Mesendoderm (in vitro differentiated cells): ENCODE data around the gene HELZ2. TPM values are rescaled to one million over a fixed set of nuclear protein-coding genes. Genes with fewer than 3 reads are reported as not detected.

Experiments
- DNase-seq: peaks from one replicate; pipeline ENCODE4 v3.0.0; 2013
- H2AK5ac ChIP-seq: 2 replicates; pipeline ENCODE4 v1.6.1; 2013; ENCODE audit warnings: low read length, inconsistent platforms
- H2BK120ac ChIP-seq: 2 replicates; pipeline ENCODE4 v1.6.1; 2013; ENCODE audit warnings: low read depth, mild to moderate bottlenecking, low read length, moderate library complexity, mixed read lengths
- H2BK15ac ChIP-seq: replicated peaks from 2 replicates; pipeline ENCODE4 v1.6.1; 2013; ENCODE audit warnings: low read depth, mild to moderate bottlenecking, moderate library complexity
- H2BK5ac ChIP-seq: 2 replicates; pipeline ENCODE4 v1.6.1; 2013; ENCODE audit warnings: low read length, inconsistent platforms
- H3K18ac ChIP-seq: 2 replicates; pipeline ENCODE4 v1.6.1; 2013; ENCODE audit warnings: mild to moderate bottlenecking, low read length, mixed read lengths
- H3K23ac ChIP-seq: one replicate; pipeline ENCODE4 v1.6.1; 2013; ENCODE audit warnings: low read length
- H3K27ac ChIP-seq: 2 replicates; pipeline ENCODE4 v1.5.1; 2013; ENCODE audit warnings: low read depth, mild to moderate bottlenecking, inconsistent platforms, low read length, moderate library complexity
- H3K27me3 ChIP-seq: 2 replicates; pipeline ENCODE4 v1.6.1; 2013; ENCODE audit warnings: low read length, control low read depth, mild to moderate bottlenecking, inconsistent platforms; ENCODE audit not compliant: insufficient read depth, poor library complexity
- H3K36me3 ChIP-seq: 2 replicates; pipeline ENCODE4 v1.6.1; 2013; ENCODE audit warnings: low read length, inconsistent platforms; ENCODE audit not compliant: control insufficient read depth, insufficient read depth
- H3K4ac ChIP-seq: one replicate; pipeline ENCODE4 v1.6.1; 2013; ENCODE audit warnings: low read depth, mild to moderate bottlenecking, low read length, moderate library complexity
- H3K4me1 ChIP-seq: 2 replicates; pipeline ENCODE4 v1.6.1; 2013; ENCODE audit warnings: low read depth, low read length, inconsistent platforms; ENCODE audit not compliant: control insufficient read depth
- H3K4me2 ChIP-seq: 2 replicates; pipeline ENCODE4 v1.6.1; 2013; ENCODE audit warnings: low read length
- H3K4me3 ChIP-seq: 2 replicates; pipeline ENCODE4 v1.5.1; 2013; ENCODE audit warnings: mild to moderate bottlenecking, low read length
- H3K56ac ChIP-seq: one replicate; pipeline ENCODE4 v1.6.1; 2013; ENCODE audit warnings: low read length
- H3K79me1 ChIP-seq: 2 replicates; pipeline ENCODE4 v1.6.1; 2013; ENCODE audit warnings: low read length, inconsistent platforms
- H3K79me2 ChIP-seq: 2 replicates; pipeline ENCODE4 v1.6.1; 2013; ENCODE audit warnings: mild to moderate bottlenecking, low read length; ENCODE audit not compliant: control insufficient read depth, insufficient read depth
- H3K9ac ChIP-seq: 2 replicates; pipeline ENCODE4 v1.6.1; 2013; ENCODE audit warnings: low read length, inconsistent platforms
- H4K5ac ChIP-seq: one replicate; pipeline ENCODE4 v1.6.1; 2013; ENCODE audit warnings: low read length
- H4K8ac ChIP-seq: one replicate; pipeline ENCODE4 v1.6.1; 2013; ENCODE audit warnings: low read depth, mild to moderate bottlenecking, control low read depth, low read length, moderate library complexity
- WGBS: extraction: QIAGEN DNeasy Blood & Tissue Kit; methylation state at CpG from one replicate; pipeline ENCODE4 v1.1.7; 2013; ENCODE audit warnings: low lambda C conversion rate, missing lambda C conversion rate; ENCODE audit not compliant: insufficient coverage; ENCODE audit errors: extremely low coverage; 5-methylcytosine and 5-hydroxymethylcytosine counted together
- polyA plus RNA-seq, 2 experiments: library from polyadenylated mRNA; stranded (reverse); fragments of 200-250 nt; gene quantifications; one replicate each; pipeline ENCODE4 v1.2.3, GENCODE V29; 2013

HELZ2 gene, protein sequence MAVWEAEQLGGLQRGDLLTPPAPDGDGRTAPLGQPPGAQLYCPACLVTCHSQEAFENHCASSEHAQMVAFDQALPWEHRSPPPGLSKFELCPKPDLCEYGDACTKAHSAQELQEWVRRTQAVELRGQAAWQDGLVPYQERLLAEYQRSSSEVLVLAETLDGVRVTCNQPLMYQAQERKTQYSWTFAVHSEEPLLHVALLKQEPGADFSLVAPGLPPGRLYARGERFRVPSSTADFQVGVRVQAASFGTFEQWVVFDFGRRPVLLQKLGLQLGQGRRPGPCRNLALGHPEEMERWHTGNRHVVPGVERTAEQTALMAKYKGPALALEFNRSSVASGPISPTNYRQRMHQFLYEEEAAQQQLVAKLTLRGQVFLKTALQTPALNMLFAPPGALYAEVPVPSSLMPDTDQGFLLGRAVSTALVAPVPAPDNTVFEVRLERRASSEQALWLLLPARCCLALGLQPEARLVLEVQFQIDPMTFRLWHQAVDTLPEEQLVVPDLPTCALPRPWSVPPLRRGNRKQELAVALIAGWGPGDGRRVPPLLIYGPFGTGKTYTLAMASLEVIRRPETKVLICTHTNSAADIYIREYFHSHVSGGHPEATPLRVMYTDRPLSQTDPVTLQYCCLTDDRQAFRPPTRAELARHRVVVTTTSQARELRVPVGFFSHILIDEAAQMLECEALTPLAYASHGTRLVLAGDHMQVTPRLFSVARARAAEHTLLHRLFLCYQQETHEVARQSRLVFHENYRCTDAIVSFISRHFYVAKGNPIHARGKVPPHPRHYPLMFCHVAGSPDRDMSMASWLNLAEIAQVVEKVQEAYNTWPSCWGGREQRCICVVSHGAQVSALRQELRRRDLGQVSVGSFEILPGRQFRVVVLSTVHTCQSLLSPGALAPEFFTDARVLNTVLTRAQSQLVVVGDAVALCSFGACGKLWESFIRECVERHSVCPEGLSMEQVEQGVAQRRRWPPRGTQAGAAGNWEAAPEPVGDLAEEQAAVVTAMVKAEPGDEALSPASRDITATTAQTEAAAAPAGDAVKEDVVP (N-terminal part only)
- polyA plus RNA-seq (2013, experiment 1 of 2) = 2.6 TPM
- 2.2 TPM for polyA plus RNA-seq (2013, experiment 2 of 2)

DNA sequence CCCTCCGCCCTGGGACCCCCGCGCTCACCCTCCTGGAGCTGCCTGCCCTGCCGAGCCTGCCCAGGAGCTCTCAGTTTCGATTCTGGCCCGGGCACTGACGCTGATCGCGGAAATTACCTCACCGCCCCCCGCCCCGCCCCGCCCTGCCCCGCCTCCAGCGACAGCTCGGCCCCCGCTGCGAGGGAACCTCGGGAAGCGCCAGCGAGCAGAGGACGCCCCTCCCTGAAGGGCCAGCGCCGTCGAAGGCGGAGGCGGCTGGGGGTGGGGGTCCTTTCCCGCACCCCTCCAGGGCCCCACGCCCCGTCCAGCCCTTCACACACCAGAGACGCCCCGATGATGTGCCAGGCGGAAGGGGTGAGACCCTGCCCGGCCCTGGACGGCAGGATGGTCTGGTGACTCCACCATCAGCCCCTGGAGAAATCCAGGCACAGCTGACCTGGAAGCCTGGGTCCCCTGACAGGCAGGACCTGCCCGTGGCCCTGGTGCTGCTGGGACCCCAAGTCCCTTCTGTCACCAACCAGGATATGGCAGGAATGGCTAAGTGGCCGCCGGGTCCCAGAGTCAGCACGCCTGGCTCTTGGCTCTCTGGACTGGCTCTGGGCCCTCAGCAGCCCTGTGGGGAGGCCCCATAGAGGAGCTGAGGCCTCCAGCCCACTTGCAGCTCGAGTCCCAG lies at the start of gene HELZ2:
Gene HELZ2, minus strand, starts transcription at position 84 of the 673 bp plus-strand sequence. CDS start 1,854 bp downstream, outside the sequence.
- Histone ChIP-seq H4K5ac (no peak within 1 kb of the TSS), H3K18ac (peak within 1 kb of the TSS; percentile 25), H3K36me3 (no peaks in the 10 kb centered on the region), H3K27me3 (no peaks in the 10 kb centered on the region), H4K8ac (no peak within 1 kb of the TSS), H3K23ac (no peak within 1 kb of the TSS), H3K4me3 (peak within 1 kb of the TSS; percentile 54), H3K79me2 (no peaks in the 10 kb centered on the region), H2BK15ac (no peak within 1 kb of the TSS), H3K4me2 (peak within 1 kb of the TSS; percentile 91), H3K56ac (peak within 1 kb of the TSS; percentile 90), H3K9ac (peak within 1 kb of the TSS; percentile 85), H3K4me1 (no peaks in the 10 kb centered on the region), H3K4ac (peak within 1 kb of the TSS; percentile 60), H2BK5ac (peak within 1 kb of the TSS; percentile 59), H3K79me1 (no peaks in the 10 kb centered on the region), H2BK120ac (no peak within 1 kb of the TSS), H3K27ac (no peak within 1 kb of the TSS), H2AK5ac (no peak within 1 kb of the TSS)
- WGBS = no CpG with 5 or more reads among the region's 40 CpGs
- DNase-seq = peak; percentile 67

DNA sequence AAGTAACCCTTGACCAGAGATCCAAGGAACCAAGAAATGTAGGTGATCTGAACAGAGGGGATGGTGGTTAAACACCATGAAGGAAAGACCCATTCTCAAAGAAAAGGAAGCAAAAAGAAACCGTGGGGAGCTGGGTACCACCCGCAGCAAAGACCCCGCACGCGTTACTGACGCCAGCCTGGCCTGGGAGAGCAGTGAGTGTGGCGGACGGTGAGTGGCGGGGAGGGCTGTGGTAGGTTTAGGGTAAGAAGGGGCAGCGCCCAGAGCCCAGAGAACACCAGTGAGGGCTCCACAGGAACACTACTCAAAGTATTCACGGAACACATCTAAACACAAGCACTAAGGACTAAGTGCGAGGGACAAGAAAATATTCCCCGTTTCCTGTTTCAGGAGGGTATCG lies 48.7 kb upstream of the HELZ2 start:
- WGBS = 100% methylated on average over 1 of the region's 14 CpGs
- Histone ChIP-seq H2BK120ac (no peak overlapping the region), H3K4me1 (no peaks in the 10 kb centered on the region), H3K79me2 (peaks cover 30% of the 10 kb centered on the region), H2BK15ac (no peak overlapping the region), H3K56ac (peak overlapping the region; percentile 42), H2AK5ac (no peak overlapping the region), H3K36me3 (peaks cover 4% of the 10 kb centered on the region), H3K27ac (no peak overlapping the region), H3K4me2 (no peak overlapping the region), H4K8ac (no peak overlapping the region), H3K79me1 (peaks cover 21% of the 10 kb centered on the region), H3K4ac (no peak overlapping the region), H2BK5ac (no peak overlapping the region), H3K18ac (no peak overlapping the region), H3K4me3 (no peak overlapping the region), H4K5ac (no peak overlapping the region), H3K23ac (no peak overlapping the region), H3K27me3 (no peaks in the 10 kb centered on the region), H3K9ac (no peak overlapping the region)
- no peak for DNase-seq

DNA sequence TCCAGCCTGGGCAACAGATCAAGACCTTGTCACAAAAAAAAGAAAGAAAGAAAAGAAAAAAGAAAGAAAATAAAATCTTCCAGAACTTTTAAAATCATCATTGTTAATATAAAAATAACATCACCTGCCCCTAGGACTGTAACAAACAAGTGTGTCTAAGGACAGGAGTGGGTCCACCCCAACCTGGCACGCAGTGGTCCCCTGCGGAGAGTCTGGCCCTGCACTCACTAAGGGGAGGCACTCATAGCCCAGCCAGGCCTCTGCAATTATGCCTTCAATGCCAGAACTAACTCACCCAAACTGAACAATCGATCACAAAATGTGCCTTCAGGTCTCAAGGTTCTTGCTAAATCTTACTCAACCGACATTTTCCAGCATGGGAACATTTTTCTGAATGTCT lies 48.1 kb upstream of the HELZ2 start:
- Histone ChIP-seq H2BK15ac (no peak overlapping the region), H2BK5ac (no peak overlapping the region), H3K4me1 (no peaks in the 10 kb centered on the region), H2BK120ac (no peak overlapping the region), H3K23ac (no peak overlapping the region), H3K79me2 (peaks cover 30% of the 10 kb centered on the region), H4K8ac (no peak overlapping the region), H3K56ac (no peak overlapping the region), H3K27ac (no peak overlapping the region), H3K18ac (no peak overlapping the region), H4K5ac (no peak overlapping the region), H3K4me3 (no peak overlapping the region), H3K9ac (no peak overlapping the region), H3K27me3 (no peaks in the 10 kb centered on the region), H3K4me2 (no peak overlapping the region), H3K4ac (no peak overlapping the region), H3K36me3 (peaks cover 4% of the 10 kb centered on the region), H3K79me1 (peaks cover 21% of the 10 kb centered on the region), H2AK5ac (no peak overlapping the region)
- no peak for DNase-seq
- WGBS = no CpG with 5 or more reads among the region's 4 CpGs

DNA sequence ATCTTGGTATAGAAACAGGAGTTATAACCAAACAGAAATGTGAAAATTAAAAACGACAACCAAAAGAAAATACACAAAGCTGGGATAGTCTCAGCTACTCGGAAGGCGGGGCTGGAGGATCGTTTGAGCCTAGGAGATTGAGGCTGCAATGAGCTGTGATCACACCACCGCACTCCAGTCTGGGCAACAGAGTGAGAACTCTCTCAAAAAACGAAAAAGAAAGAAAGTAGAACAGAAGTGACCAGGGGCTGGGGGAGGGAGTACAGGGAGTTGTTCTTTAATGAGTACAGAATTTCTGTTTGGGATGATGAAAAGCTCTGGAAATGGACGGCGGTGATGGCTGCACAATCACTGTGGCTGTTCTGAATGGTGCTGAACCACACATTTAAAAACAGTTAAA lies 47.0 kb upstream of the HELZ2 start:
- H2AK5ac ChIP-seq = no peak overlapping the region
- DNase-seq = no peak
- H3K79me1 ChIP-seq = peaks cover 21% of the 10 kb centered on the region
- no peak overlapping the region for H2BK15ac ChIP-seq
- no peak overlapping the region for H4K8ac ChIP-seq
- no peak overlapping the region for H3K9ac ChIP-seq
- H2BK120ac ChIP-seq = no peak overlapping the region
- no CpG with 5 or more reads among the region's 8 CpGs for WGBS
- no peak overlapping the region for H3K4me2 ChIP-seq
- no peaks in the 10 kb centered on the region for H3K27me3 ChIP-seq
- H3K27ac ChIP-seq = no peak overlapping the region
- H4K5ac ChIP-seq = no peak overlapping the region
- H3K56ac ChIP-seq = no peak overlapping the region
- no peak overlapping the region for H3K18ac ChIP-seq
- H3K4me3 ChIP-seq = no peak overlapping the region
- peaks cover 29% of the 10 kb centered on the region for H3K79me2 ChIP-seq
- no peak overlapping the region for H3K4ac ChIP-seq
- H3K4me1 ChIP-seq = no peaks in the 10 kb centered on the region
- no peak overlapping the region for H3K23ac ChIP-seq
- H3K36me3 ChIP-seq = peaks cover 4% of the 10 kb centered on the region
- H2BK5ac ChIP-seq = no peak overlapping the region

DNA sequence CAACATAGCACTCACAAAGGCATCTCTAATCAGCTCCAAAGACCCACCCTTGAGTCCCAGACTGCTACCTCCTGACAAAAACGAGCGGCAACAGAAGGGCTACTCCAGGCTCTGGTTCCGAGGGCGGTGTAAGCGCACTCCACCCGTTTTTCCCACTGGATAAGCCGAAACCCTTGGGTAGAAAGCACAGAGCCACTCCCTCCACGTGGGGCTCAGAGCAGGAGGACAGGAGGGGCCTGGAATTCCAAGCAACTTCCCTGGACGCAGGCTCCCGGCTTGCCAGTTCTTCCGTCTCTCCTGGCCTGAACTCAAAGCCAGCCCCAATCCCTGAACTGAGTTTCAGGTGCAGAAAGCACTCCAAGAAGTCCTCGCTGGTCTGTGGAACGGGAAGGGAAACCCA lies 45.5 kb upstream of the HELZ2 start:
- WGBS = no CpG with 5 or more reads among the region's 13 CpGs
- no peak overlapping the region for H3K4me2 ChIP-seq
- H2BK15ac ChIP-seq = no peak overlapping the region
- H3K4me1 ChIP-seq = no peaks in the 10 kb centered on the region
- no peak overlapping the region for H2BK120ac ChIP-seq
- H3K56ac ChIP-seq = no peak overlapping the region
- peaks cover 26% of the 10 kb centered on the region for H3K79me2 ChIP-seq
- no peak overlapping the region for H2AK5ac ChIP-seq
- no peak overlapping the region for H3K9ac ChIP-seq
- no peaks in the 10 kb centered on the region for H3K27me3 ChIP-seq
- H3K4ac ChIP-seq = no peak overlapping the region
- peaks cover 21% of the 10 kb centered on the region for H3K79me1 ChIP-seq
- no peak overlapping the region for H3K23ac ChIP-seq
- no peak overlapping the region for H4K5ac ChIP-seq
- peaks cover 6% of the 10 kb centered on the region for H3K36me3 ChIP-seq
- H3K18ac ChIP-seq = no peak overlapping the region
- no peak overlapping the region for H4K8ac ChIP-seq
- DNase-seq = no peak
- H2BK5ac ChIP-seq = no peak overlapping the region
- no peak overlapping the region for H3K27ac ChIP-seq
- no peak overlapping the region for H3K4me3 ChIP-seq
